Measurements from ENCODE around the gene GSPT1. TPM values are rescaled to one million over a fixed set of nuclear protein-coding genes. Genes with fewer than 3 reads are reported as not detected.

GSPT1 gene
- total and polyA plus RNA-seq, 9 of the 15 experiments (the other 6 are each of a cell fraction or from before 2014, with no cell fraction given), result 63.8 to 269 (median 148) TPM

GRCh38 chr16:11886881-11887280, 28.9 kb downstream of the GSPT1 start:
- BruUV-seq (replicated peaks), result no TSS peak
- Histone ChIP-seq H4K20me1 (replicated peaks; ENCODE audit: control insufficient read depth, insufficient read depth, low read length) (no peaks in the 10 kb centered on the region), H3K9me1 (ENCODE audit: control insufficient read depth, insufficient read depth, low read length) (no peaks in the 10 kb centered on the region), H2AFZ (ENCODE audit: low read depth, low read length) (no peak overlapping the region), H3K79me2 (ENCODE audit: control insufficient read depth, insufficient read depth, low read length) (0 out of 3 replicates have a peak, but pooled peaks cover 5% of the 10 kb centered on the region), H3K27me3 (ENCODE audit: control insufficient read depth in 2 of 2, insufficient read depth in 2 of 2, low read length in 2 of 2) (no peaks in the 10 kb centered on the region), H3K4me1 (replicated peaks in 1 of 2; ENCODE audit: control insufficient read depth in 2 of 2, insufficient read depth in 2 of 2, low read length in 2 of 2) (no peaks in the 10 kb centered on the region), H3K9ac (ENCODE audit: insufficient read depth in 1 of 2, low read depth in 2 of 2, low read length in 2 of 2) (no peak overlapping the region), H3K4me3 (no peak overlapping the region), H3K4me2 (ENCODE audit: insufficient read depth, low read length) (no peak overlapping the region), H3K9me3 (replicated peaks; ENCODE audit: control insufficient read depth, insufficient read depth, low read depth, low read length) (no peaks in the 10 kb centered on the region), H3K27ac (ENCODE audit: extremely low read depth, low read depth, low read length) (no peak overlapping the region), H3K36me3 (ENCODE audit: control insufficient read depth, insufficient read depth, low read length) (peaks cover 82% of the 10 kb centered on the region)
- TF ChIP-seq ETV5 (CRISPR knock-in tag; IDR thresholded peaks at IDR 0.05; ENCODE audit: low read depth) (no peak), ZMIZ1 (IDR thresholded peaks at IDR 0.05; ENCODE audit: low read depth in 2 of 2, low read length in 2 of 2) (no peak), NR0B1 (IDR thresholded peaks at IDR 0.05; ENCODE audit: partially characterized antibody) (no peak), ETV6 (IDR thresholded peaks at IDR 0.05; ENCODE audit: borderline replicate concordance in 1 of 2, low read depth in 2 of 2, low read length in 1 of 2) (no peak), ETV6 (CRISPR knock-in tag; IDR thresholded peaks at IDR 0.05; ENCODE audit: borderline replicate concordance) (no peak), LCOR (CRISPR knock-in tag; IDR thresholded peaks at IDR 0.05) (no peak), PREB (CRISPR knock-in tag; IDR thresholded peaks at IDR 0.05) (no peak), HCFC1 (IDR thresholded peaks at IDR 0.05; ENCODE audit: low read depth, low read length) (no peak), ZNF280A (IDR thresholded peaks at IDR 0.05; ENCODE audit: low read depth, partially characterized antibody) (no peak)
- 89% methylated on average over 5 of the region's 6 CpGs for WGBS (ENCODE audit: insufficient coverage, low coverage, missing lambda C conversion rate)
- ATAC-seq, result no peak
- DNase-seq (ENCODE audit: extremely low read depth in 1 of 4, low spot score in 3 of 4), result no peak
- ChIA-PET CTCF (ENCODE audit: low intra/inter-chr PET ratio) (no interaction called here), POLR2A (no interaction called here)
- in situ Hi-C loops (cut with MboI) (no loop called here), intact Hi-C loops (cut with micrococcal nuclease) (no loop called here)
- no peak for FAIRE-seq

Data from K562 (cell line).